Measurements from ENCODE around the gene TBCD. TPM values are rescaled to one million over a fixed set of nuclear protein-coding genes. Genes with fewer than 3 reads are reported as not detected.

Gene TBCD
- total RNA-seq, 1 donor from 2014 or later, result 207 TPM

DNA sequence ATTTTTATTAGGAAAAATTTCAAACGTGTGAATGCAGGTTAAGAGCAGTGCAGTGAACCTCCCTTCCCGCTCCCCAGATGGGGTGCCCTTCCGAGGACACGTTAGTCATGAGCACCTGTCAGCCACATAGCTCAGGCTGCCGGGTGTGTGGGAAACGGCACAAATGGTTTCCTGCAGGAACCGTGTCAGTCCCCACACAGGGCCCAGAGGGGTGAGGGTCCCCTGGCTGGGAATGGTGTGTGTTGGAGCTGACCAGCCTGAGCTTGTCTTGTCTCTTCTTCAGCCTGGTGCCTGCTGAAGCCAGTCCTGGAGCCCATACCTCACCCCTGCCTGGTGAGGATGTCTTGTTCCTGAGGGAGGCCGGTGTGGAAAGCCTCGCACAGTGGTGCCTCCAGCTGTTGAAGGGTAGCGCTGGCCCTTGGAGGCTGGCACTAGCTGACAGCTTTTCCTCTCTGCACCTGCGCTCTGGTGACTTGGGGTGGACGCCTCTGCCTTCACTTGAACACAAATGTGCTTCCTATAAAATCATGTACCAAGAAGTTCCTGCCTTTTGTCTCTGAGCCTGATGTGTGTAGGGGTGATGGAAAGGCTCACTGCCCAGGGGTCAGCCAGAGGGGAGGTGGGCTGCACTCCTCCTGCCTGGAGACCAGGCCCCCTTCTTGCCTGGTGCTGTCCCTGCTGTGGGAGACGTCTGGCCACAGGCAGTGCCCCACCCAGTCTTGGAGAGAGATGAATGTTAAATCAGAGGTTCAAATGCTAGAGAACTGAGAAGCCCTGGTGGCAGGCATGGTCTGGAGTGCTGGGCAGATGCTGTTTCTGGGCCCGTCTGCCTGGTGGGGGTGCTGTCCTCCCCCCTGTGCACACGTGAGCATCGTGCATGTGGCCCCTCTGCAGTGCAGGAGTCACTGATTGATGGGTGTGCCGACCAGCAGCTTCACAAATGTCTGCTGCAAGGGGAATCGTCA is 190.6 kb downstream of the TBCD start:
- no peaks in the 10 kb centered on the region for H3K4me1 Mint-ChIP-seq (ENCODE audit: unreplicated experiment)
- H3K9me3 Mint-ChIP-seq (ENCODE audit: unreplicated experiment), result peaks cover 37% of the 10 kb centered on the region
- peaks cover 5% of the 10 kb centered on the region for H3K27me3 Mint-ChIP-seq (ENCODE audit: unreplicated experiment)
- no peak overlapping the region for H3K27ac Mint-ChIP-seq (ENCODE audit: unreplicated experiment)
- no peak for DNase-seq (ENCODE audit: low spot score)
- peaks cover 81% of the 10 kb centered on the region for H3K36me3 Mint-ChIP-seq (ENCODE audit: low read depth, unreplicated experiment)
- TF ChIP-seq CTCF (IDR thresholded peaks at IDR 0.05; ENCODE audit: unreplicated experiment), result no peak
- peak overlapping the region; percentile 80 for H3K4me3 Mint-ChIP-seq (ENCODE audit: unreplicated experiment)

DNA sequence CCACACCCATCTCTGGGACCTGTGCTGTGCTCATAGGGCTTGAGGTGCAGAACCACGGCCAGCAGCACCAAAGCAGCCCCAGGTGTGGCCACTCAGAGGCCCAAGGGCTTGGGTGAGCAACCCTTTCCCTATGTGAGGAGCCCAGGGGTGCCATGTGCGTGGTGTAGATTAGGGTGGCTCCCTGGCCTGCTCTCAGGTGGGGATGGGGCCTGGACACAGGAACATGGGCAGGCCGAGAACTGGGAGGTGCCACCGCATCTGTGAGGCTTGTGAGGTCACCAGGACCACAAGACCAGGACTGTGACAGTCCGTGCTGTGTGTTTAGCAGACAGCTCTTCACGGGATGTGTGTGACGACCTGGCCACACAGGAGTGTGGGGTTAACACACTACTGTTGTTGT is 191.5 kb downstream of the TBCD start:
- H3K27me3 Mint-ChIP-seq (ENCODE audit: unreplicated experiment), result peaks cover 7% of the 10 kb centered on the region
- H3K4me1 Mint-ChIP-seq (ENCODE audit: unreplicated experiment), result no peaks in the 10 kb centered on the region
- peaks cover 43% of the 10 kb centered on the region for H3K9me3 Mint-ChIP-seq (ENCODE audit: unreplicated experiment)
- DNase-seq (ENCODE audit: low spot score), result no peak
- H3K27ac Mint-ChIP-seq (ENCODE audit: unreplicated experiment), result no peak overlapping the region
- H3K4me3 Mint-ChIP-seq (ENCODE audit: unreplicated experiment), result peak overlapping the region; percentile 80
- peaks cover 82% of the 10 kb centered on the region for H3K36me3 Mint-ChIP-seq (ENCODE audit: low read depth, unreplicated experiment)
- no peak for TF ChIP-seq CTCF (IDR thresholded peaks at IDR 0.05; ENCODE audit: unreplicated experiment)

- H3K36me3 Mint-ChIP-seq (ENCODE audit: low read depth, unreplicated experiment), result peaks cover 81% of the 10 kb centered on the region
- no peak overlapping the region for H3K27ac Mint-ChIP-seq (ENCODE audit: unreplicated experiment)
- H3K9me3 Mint-ChIP-seq (ENCODE audit: unreplicated experiment), result peaks cover 45% of the 10 kb centered on the region
- no peak for DNase-seq (ENCODE audit: low spot score)
- H3K27me3 Mint-ChIP-seq (ENCODE audit: unreplicated experiment), result peaks cover 7% of the 10 kb centered on the region
- H3K4me1 Mint-ChIP-seq (ENCODE audit: unreplicated experiment), result no peaks in the 10 kb centered on the region
- no peak for TF ChIP-seq CTCF (IDR thresholded peaks at IDR 0.05; ENCODE audit: unreplicated experiment)
- H3K4me3 Mint-ChIP-seq (ENCODE audit: unreplicated experiment), result peak overlapping the region; percentile 79
Observed at GRCh38 chr17:82943751-82944150, 191.9 kb downstream of the TBCD start.

- TF ChIP-seq CTCF (IDR thresholded peaks at IDR 0.05; ENCODE audit: unreplicated experiment), result no peak
- Mint-ChIP-seq H3K27me3 (ENCODE audit: unreplicated experiment) (peaks cover 10% of the 10 kb centered on the region), H3K9me3 (ENCODE audit: unreplicated experiment) (peaks cover 49% of the 10 kb centered on the region), H3K4me3 (ENCODE audit: unreplicated experiment) (peak overlapping the region; percentile 61), H3K27ac (ENCODE audit: unreplicated experiment) (no peak overlapping the region), H3K36me3 (ENCODE audit: low read depth, unreplicated experiment) (peaks cover 81% of the 10 kb centered on the region), H3K4me1 (ENCODE audit: unreplicated experiment) (no peaks in the 10 kb centered on the region)
- no peak for DNase-seq (ENCODE audit: low spot score)
Observed at GRCh38 chr17:82944990-82945389, 193.1 kb downstream of the TBCD start.

DNA sequence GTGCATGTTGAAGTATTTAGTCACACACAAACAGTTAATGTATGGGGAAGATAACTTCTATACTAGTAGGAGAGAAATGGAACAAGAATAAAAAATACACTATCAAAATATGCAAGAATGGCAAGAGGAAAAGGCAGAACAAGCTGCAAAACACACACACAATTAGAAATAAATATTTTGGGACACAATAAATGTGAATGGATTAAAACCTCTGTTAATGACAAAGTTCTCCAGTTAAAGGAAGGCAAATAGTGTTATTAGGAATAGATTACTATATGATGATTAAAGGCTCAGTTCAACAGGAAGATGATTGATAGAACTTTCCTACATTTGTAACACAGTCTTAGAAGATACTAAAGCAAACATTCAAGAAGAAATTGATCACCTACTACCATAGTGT is 194.2 kb downstream of the TBCD start:
- Mint-ChIP-seq H3K4me1 (ENCODE audit: unreplicated experiment) (no peaks in the 10 kb centered on the region), H3K27ac (ENCODE audit: unreplicated experiment) (no peak overlapping the region)
- DNase-seq (ENCODE audit: low spot score), result no peak

More for the DNA sequence above, 194.2 kb downstream of the TBCD start:
- Mint-ChIP-seq H3K36me3 (ENCODE audit: low read depth, unreplicated experiment) (peaks cover 80% of the 10 kb centered on the region), H3K9me3 (ENCODE audit: unreplicated experiment) (peaks cover 49% of the 10 kb centered on the region), H3K4me3 (ENCODE audit: unreplicated experiment) (peak overlapping the region; percentile 5), H3K27me3 (ENCODE audit: unreplicated experiment) (peaks cover 10% of the 10 kb centered on the region)
- no peak for TF ChIP-seq CTCF (IDR thresholded peaks at IDR 0.05; ENCODE audit: unreplicated experiment)

Data from endothelial cell (in vitro differentiated cells).